GM21723 (cell line): Measurements from ENCODE around the gene LHFPL4.
"Not testable (repeated sequence)": the region's sequence is repeated elsewhere in the genome, so short reads cannot be mapped to it uniquely, and the experiment has no call there.

ENCODE experiments used
- ATAC-seq: cut with Tn5 transposase; IDR thresholded peaks from one replicate; pipeline ENCODE4 v1.9.1; 2021; ENCODE audit warnings: mild to moderate bottlenecking, moderate library complexity; ENCODE audit not compliant: unreplicated experiment

Gene LHFPL4

DNA sequence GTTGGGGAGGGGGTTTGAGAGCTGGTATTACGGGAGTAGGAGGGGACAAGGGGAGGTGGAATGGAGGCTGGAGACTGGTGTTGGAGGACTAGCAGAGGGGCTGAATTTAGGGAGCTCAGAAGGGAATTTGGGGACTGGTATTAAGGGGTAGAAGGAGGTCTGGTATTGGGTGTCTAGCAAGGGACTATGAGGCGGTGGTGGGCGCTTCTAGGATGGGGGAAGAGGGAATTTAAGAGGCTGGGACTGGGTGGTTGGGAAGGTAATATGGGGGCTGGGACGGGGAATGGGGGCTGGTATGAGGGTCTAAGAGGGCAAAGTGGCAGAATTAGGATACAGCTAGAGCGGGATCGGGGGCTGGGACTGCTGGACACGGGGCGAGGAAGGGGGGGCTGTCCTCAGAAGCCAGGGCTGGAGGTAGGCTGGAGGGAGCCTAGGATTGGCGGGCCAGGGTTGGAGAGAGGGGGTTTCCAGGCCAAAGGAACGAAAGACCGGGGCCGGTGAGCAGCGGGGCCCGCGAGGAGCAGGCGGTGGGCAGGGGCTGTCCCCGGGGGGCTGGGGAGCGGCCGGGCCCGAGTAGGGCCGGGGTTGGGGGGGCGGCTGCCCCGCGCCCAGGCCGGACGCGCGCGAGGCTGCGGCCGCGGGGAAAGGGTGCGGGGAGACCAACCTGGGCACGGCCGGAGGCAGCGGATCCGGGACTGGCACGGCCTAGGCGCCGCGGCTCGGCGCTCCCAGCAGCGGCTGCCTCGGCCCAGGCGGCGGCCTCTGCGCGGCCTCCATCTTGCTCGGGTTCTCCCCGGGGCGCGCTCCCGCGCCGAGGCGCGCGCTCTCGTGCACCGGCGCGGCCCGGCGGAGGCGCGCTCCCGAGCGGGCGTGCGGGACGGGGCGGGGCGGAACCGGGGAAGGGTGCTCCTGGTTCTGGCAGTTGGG lies at the start of gene LHFPL4:
TSS of gene LHFPL4 (minus strand) at position 802 of the 927 bp plus-strand sequence. CDS start 1,143 bp downstream, outside the sequence.
- ATAC-seq = no peak

DNA sequence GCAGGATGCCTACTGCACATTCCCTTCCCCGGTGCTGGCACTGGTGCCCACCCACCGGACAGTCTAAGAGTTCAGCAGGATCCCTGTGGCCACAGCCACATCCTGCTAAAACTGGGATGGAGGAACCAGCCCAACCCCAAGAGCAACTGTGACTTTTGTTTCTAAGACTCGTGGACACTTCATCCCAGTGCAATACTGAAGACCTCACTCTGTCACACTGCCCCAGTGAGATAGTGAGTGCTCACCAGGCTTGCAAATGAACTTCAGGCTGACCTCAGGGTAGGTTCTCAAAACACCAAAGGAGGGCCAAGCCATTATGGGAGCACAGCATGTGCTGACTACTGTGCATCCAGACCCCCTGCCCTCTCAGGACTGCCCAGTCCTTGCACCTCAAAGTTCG lies 49.0 kb upstream of the LHFPL4 start:
- no peak for ATAC-seq

DNA sequence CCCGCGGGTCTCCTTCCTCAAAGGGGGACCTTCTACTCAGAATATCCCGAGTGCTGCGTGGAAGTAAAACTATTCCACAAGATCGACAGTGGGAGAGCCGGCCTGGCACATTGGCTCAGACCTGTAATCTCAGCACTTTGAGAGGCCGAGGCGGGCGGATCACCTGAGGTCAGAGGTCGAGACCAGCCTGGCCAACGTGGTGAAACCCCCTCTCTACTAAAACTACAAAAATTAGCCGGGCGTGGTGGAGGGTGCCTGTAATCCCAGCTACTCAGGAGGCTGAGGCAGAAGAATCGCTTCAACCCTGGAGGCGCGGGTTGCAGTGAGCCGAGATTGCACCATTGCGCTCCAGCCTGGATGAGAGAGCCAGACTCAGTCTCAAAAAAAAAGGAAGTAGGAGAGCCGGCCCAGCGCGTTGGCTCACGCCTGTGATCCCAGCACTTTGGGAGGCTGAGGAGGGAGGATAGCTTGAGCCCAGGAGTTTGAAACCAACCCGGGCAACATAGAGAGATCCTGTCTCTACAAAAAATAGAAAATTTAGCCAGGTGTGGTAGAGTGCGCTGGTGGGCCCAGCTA lies 47.5 kb upstream of the LHFPL4 start:
- ATAC-seq = not testable (repeated sequence)

- ATAC-seq = no peak
These were observed 47.0 kb upstream of the LHFPL4 start for GRCh38 chr3:9600597-9600996.

GRCh38 chr3:9598783-9599387 lies 45.3 kb upstream of the LHFPL4 start:
- ATAC-seq = no peak

GRCh38 chr3:9595877-9596276 lies 42.3 kb upstream of the LHFPL4 start:
- ATAC-seq = no peak

DNA sequence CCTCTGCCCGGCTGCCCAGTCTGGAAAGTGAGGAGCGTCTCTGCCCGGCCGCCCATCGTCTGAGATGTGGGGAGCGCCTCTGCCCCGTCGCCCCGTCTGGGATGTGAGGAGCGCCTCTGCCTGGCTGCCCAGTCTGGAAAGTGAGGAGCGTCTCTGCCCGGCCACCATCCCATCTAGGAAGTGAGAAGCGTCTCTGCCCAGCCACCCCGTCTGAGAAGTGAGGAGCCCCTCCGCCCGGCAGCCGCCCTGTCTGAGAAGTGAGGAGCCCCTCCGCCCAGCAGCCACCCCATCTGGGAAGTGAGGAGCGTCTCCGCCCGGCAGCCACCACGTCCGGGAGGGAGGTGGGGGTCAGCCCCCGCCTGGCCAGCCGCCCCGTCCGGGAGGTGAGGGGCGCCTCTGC lies 38.2 kb upstream of the LHFPL4 start:
- ATAC-seq = not testable (repeated sequence)

- ATAC-seq = no peak
These were observed 36.7 kb upstream of the LHFPL4 start for GRCh38 chr3:9590282-9590791.

DNA sequence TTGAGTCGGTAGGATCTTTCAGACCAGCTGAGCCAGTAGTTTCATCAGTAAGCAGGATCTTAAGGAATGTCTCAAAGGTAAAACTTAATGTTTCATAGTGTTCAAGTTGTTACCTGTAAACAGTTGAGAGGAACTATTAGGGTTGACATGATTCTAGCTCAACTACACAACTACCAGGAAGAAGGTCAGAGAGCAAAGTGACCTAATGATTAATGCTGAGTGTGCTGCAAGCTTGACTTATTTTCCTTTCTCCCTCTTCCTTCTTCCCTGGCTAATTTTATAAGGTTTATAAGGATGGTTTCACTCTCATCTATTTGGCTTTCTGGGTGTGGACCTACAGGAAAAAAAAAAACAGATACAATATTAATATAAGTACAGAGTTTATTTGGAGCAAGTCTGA lies 30.2 kb upstream of the LHFPL4 start:
- ATAC-seq = no peak

GRCh38 chr3:9583371-9583770 lies 29.7 kb upstream of the LHFPL4 start:
- ATAC-seq = no peak

GRCh38 chr3:9582332-9582731 lies 28.7 kb upstream of the LHFPL4 start:
- ATAC-seq = no peak

DNA sequence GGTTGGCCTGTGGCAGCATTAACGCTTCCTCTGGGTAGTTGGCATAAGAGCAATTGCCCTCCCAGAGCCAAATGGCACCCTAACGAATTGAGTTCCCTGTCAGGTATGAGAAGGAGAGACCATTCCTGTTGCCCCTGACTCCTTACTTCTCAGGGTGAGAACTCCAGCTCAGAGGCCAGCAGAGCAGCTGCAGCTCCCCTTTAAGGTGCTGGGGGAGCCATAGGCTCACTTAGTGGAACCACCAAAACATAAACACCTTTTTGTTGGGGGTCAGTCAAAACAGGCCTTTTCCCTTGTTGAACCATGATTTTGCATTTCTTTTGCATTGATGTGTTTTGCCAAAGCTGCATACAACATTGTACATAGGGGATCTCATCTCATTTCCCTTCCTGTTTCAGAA lies 28.1 kb upstream of the LHFPL4 start:
- ATAC-seq = no peak

GRCh38 chr3:9569054-9569453 lies 15.4 kb upstream of the LHFPL4 start:
- ATAC-seq = no peak

GRCh38 chr3:9565316-9565715 lies 11.7 kb upstream of the LHFPL4 start:
- no peak for ATAC-seq

- ATAC-seq = no peak
These were observed 10.2 kb upstream of the LHFPL4 start for GRCh38 chr3:9563851-9564250.

GRCh38 chr3:9560056-9560455 lies 6.4 kb upstream of the LHFPL4 start:
- ATAC-seq = not testable (repeated sequence)

GRCh38 chr3:9553948-9554513 lies 409 bp upstream of the LHFPL4 start:
- no peak for ATAC-seq

GRCh38 chr3:9552252-9552999 lies 1.2 kb downstream of the LHFPL4 start:
- no peak for ATAC-seq

- ATAC-seq = no peak
These were observed 2.6 kb downstream of the LHFPL4 start for GRCh38 chr3:9550999-9551398.

DNA sequence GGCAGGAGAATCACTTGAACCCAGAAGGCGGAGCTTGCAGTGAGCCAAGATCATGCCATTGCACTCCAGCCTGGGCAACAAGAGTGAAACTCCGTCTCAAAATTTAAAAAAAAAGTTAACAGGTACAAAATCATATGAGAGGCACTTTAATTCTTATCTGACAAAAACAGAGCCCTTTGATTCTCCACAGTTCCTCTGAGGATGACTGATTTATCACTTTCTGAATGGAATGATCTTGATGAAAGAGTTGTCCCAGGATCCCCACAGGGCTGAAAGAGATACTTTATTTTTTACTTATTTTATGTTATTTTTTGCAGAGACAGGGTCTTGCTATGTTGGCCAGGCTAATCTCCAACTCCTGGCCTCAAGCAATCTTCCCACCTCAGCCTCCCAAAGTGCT lies 4.0 kb downstream of the LHFPL4 start:
- no peak for ATAC-seq

DNA sequence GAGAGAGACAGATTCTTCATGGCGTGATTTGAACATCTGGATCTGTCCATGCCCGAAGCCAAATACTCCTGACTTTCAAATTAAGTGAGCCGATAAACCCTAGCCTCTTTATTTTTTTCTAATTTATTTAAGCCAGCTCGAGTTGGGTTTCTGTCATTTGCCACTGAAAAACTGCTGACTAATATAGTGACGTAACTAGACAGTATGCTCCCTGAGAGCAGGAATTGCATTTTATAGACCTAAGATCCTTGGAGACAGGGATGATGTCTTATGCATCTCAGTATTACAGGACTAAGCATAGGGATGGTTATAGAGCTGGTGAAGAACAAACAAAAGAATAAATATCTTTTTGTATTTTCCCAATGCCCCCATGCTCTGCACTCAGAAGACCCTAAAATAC lies 4.6 kb downstream of the LHFPL4 start:
- no peak for ATAC-seq
